ENCODE results near the gene MEG3. TPM values are rescaled to one million over a fixed set of nuclear protein-coding genes. Genes with fewer than 3 reads are reported as not detected.

MEG3 gene
- 10 to 100 TPM in 1 of 4 donors, 1 to 10 TPM in 3; 1.2 to 18.9 (median 3.5) TPM for total RNA-seq

GRCh38 chr14:100825713-100826331 lies at the start of gene MEG3:
Gene MEG3 (plus strand): TSS chr14:100826118.
- Histone ChIP-seq H3K4me3 (peak within 1 kb of the TSS in 3 of 4 donors; percentile 32 to 53 (median 41)), H3K4me1 (peaks cover 0 to 30% (median 0%) of the 10 kb centered on the region in 3 donors), H3K27ac (peak within 1 kb of the TSS in 3 of 4 donors; percentile 51 to 69 (median 67)), H3K9me3 (peaks cover 0 to 7% (median 0%) of the 10 kb centered on the region in 3 donors), H3K36me3 (no peaks in the 10 kb centered on the region), H3K27me3 (peaks cover 0 to 58% (median 2%) of the 10 kb centered on the region in 4 donors)
- TF ChIP-seq POLR2A (IDR thresholded peaks at IDR 0.05) (peak in 2 of 4 donors; percentile 53 to 88), CTCF (IDR thresholded peaks at IDR 0.05) (no peak)
- WGBS, 2 donors = 64 to 67% methylated on average over 8 to 11 of the region's 39 CpGs
- DNase-seq = no peak
- intact Hi-C loops (cut with DNase I) = loop anchor here (10.0 kb wide), 1 partner anchor 161 kb away; no protein-coding TSS in a partner anchor

DNA sequence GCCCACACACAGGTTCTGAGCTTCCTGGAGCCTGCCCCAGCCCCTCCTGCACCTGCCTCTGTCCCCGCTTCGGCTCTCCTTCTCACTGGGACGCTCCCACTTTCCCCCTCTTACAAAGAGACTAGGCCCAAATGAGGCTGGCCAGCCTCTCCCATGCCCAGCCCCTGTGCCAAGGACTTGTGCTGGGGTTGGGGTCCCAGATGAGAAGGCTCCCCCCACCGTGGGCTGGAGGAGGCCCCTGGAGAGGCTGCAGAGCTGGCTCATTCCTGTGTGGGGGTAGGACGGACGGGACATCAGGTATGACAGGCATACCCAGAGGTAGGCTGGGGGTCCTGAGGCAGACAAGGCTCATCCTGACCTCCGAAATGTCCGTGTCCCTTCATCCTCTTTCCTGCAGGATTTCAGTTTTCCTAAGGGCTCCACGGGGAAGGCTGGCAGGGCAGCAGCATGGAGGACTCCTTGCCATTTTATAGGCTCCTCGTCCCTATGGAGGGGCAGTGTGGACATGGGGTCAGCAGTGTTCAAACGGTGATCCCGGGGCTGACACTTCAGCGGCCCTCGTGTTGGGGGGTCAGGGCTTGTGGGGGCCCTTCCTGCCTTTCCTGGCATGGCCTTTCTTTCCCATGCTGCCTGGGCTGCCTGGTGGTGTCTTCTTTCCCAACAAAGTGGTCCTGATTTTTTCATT lies 49.1 kb upstream of the MEG3 start:
- 68 to 79% methylated on average over 4 to 6 of the region's 14 CpGs for WGBS, 2 donors
- Histone ChIP-seq H3K4me1 (peaks cover 0 to 3% (median 0%) of the 10 kb centered on the region in 3 donors), H3K27ac (no peak overlapping the region), H3K4me3 (no peak overlapping the region), H3K36me3 (no peaks in the 10 kb centered on the region), H3K9me3 (no peaks in the 10 kb centered on the region), H3K27me3 (peaks cover 0 to 35% (median 0%) of the 10 kb centered on the region in 4 donors)
- TF ChIP-seq POLR2A (IDR thresholded peaks at IDR 0.05) = no peak
- TF ChIP-seq CTCF (IDR thresholded peaks at IDR 0.05) = no peak
- DNase-seq = no peak
- intact Hi-C loops (cut with DNase I) = no loop called here

DNA sequence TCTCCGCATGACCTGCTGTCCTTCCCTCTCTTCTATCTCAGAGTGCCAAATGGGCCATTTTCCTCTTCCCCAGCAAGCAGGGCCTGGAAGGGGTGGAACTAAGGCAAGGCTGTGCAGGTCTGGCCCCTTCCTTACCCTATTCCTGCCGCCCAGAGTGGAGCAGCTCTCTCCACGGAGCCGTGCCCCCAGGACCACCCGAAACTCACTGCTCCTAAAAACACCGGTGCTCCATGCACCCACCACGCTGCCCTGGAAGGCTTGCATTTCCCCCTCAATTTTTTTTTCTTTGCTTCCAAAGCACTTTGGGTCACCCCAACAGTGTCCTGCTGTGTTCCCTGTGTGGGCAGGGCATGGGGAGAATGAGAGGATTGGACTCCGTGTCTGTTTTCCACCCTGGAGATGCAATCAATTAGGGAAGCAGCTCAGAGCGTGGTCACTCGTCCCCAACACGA lies 48.5 kb upstream of the MEG3 start:
- no peak for DNase-seq

GRCh38 chr14:100777818-100778525 lies 47.9 kb upstream of the MEG3 start:
- intact Hi-C loops (cut with DNase I) = no loop called here
- H3K36me3 ChIP-seq = no peaks in the 10 kb centered on the region
- H3K4me3 ChIP-seq = no peak overlapping the region
- WGBS, 2 donors = 81 to 86% methylated on average over 22 of the region's 22 CpGs
- H3K4me1 ChIP-seq = peaks cover 0 to 3% (median 0%) of the 10 kb centered on the region in 3 donors
- H3K27ac ChIP-seq = no peak overlapping the region
- no peak for DNase-seq
- H3K27me3 ChIP-seq = peaks cover 0 to 23% (median 0%) of the 10 kb centered on the region in 4 donors
- H3K9me3 ChIP-seq = no peaks in the 10 kb centered on the region
- TF ChIP-seq CTCF (IDR thresholded peaks at IDR 0.05) (no peak), POLR2A (IDR thresholded peaks at IDR 0.05) (no peak)

More for the DNA sequence above, 48.5 kb upstream of the MEG3 start:
- Histone ChIP-seq H3K27me3 (peaks cover 0 to 29% (median 0%) of the 10 kb centered on the region in 4 donors), H3K36me3 (no peaks in the 10 kb centered on the region), H3K9me3 (no peaks in the 10 kb centered on the region), H3K4me1 (peaks cover 0 to 3% (median 0%) of the 10 kb centered on the region in 3 donors), H3K27ac (no peak overlapping the region), H3K4me3 (no peak overlapping the region)
- WGBS, 2 donors = 88 to 96% methylated on average over 11 of the region's 11 CpGs
- TF ChIP-seq POLR2A (IDR thresholded peaks at IDR 0.05) (no peak), CTCF (IDR thresholded peaks at IDR 0.05) (no peak)
- intact Hi-C loops (cut with DNase I) = no loop called here

Data from esophagus squamous epithelium (tissue), 5 donors.